Stimulated activated CD8-positive, alpha-beta memory T cell treated with anti-CD3 and anti-CD28 coated beads, Interleukin-12 subunit alpha, Interleukin-12 subunit beta, amount 100 ng/mL, for 4 hours (primary cell): ENCODE results near the gene RIPK1.
"Not testable (repeated sequence)": the region's sequence is repeated elsewhere in the genome, so short reads cannot be mapped to it uniquely, and the experiment has no call there.

Experiments
- DNase-seq: peaks from one replicate; pipeline ENCODE4 v3.0.0-alpha.2; 2020; ENCODE audit warnings: low read depth

The RIPK1 gene

GRCh38 chr6:3045777-3046176 is 22.5 kb upstream of the RIPK1 start:
- no peak for DNase-seq

- DNase-seq, result no peak
Measured at GRCh38 chr6:3046295-3046694, 22.0 kb upstream of the RIPK1 start.

GRCh38 chr6:3048009-3048408 is 20.3 kb upstream of the RIPK1 start:
- not testable (repeated sequence) for DNase-seq

- no peak for DNase-seq
Measured at GRCh38 chr6:3052481-3053230, 15.6 kb upstream of the RIPK1 start.

- DNase-seq, result no peak
Measured at GRCh38 chr6:3053231-3053508, 15.1 kb upstream of the RIPK1 start.

GRCh38 chr6:3054229-3055157 is 13.8 kb upstream of the RIPK1 start:
- not testable (repeated sequence) for DNase-seq

- DNase-seq, result not testable (repeated sequence)
Measured at GRCh38 chr6:3055158-3055499, 13.2 kb upstream of the RIPK1 start.

GRCh38 chr6:3057063-3057770 is 11.1 kb upstream of the RIPK1 start:
- DNase-seq, result no peak

- DNase-seq, result no peak
Measured at GRCh38 chr6:3058957-3059356, 9.3 kb upstream of the RIPK1 start.

- DNase-seq, result not testable (repeated sequence)
Measured at GRCh38 chr6:3060092-3060491, 8.2 kb upstream of the RIPK1 start.

GRCh38 chr6:3061501-3061941 is 6.8 kb upstream of the RIPK1 start:
- DNase-seq, result no peak

- DNase-seq, result not testable (repeated sequence)
Measured at GRCh38 chr6:3063340-3063732, 5.0 kb upstream of the RIPK1 start.

- peak; percentile 85 for DNase-seq
Measured at GRCh38 chr6:3063733-3064700, 4.3 kb upstream of the RIPK1 start.

- no peak for DNase-seq
Measured at GRCh38 chr6:3071568-3071967, 3.3 kb downstream of the RIPK1 start.

- DNase-seq, result no peak
Measured at GRCh38 chr6:3072798-3073197, 4.5 kb downstream of the RIPK1 start.

GRCh38 chr6:3073382-3073781 is 5.1 kb downstream of the RIPK1 start:
- DNase-seq, result no peak

- DNase-seq, result no peak
Measured at GRCh38 chr6:3075772-3076113, 7.4 kb downstream of the RIPK1 start.

- DNase-seq, result no peak
Measured at GRCh38 chr6:3076320-3076719, 8.0 kb downstream of the RIPK1 start.

GRCh38 chr6:3077430-3077829 is 9.1 kb downstream of the RIPK1 start:
- no peak for DNase-seq

- DNase-seq, result not testable (repeated sequence)
Measured at GRCh38 chr6:3078952-3079351, 10.7 kb downstream of the RIPK1 start.

- no peak for DNase-seq
Measured at GRCh38 chr6:3079682-3080081, 11.4 kb downstream of the RIPK1 start.

GRCh38 chr6:3081960-3082359 is 13.7 kb downstream of the RIPK1 start:
- no peak for DNase-seq
